GM21737 (cell line): ENCODE measurements around the gene STRBP.
A peak's percentile ranks its signal among the peaks of the same experiment; 100 is the strongest.
"Not testable (repeated sequence)": the region's sequence is repeated elsewhere in the genome, so short reads cannot be mapped to it uniquely, and the experiment has no call there.

Experiments
- ATAC-seq: cut with Tn5 transposase; IDR thresholded peaks from one replicate; pipeline ENCODE4 v1.9.1; 2021; ENCODE audit warnings: mild to moderate bottlenecking, moderate library complexity; ENCODE audit not compliant: unreplicated experiment

STRBP gene

GRCh38 chr9:123283455-123283854 lies 15.1 kb upstream of the STRBP start:
- ATAC-seq = no peak

DNA sequence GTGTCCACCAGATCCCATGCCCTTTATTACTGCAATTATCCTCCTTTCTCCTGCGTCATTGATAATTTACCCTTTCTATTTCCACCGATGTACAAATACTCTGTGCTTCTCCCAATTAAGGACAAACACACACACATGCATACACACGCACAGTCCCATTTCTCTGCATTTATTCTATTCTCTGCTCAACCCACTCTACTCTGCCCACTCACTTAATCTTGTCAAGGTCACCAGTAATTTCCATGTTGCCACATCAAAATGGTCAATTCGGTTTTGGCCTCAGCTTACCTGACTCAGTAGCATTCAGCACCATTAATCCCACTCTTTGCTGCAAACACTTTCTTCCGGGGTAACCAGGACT lies 14.6 kb upstream of the STRBP start:
- ATAC-seq = no peak

- ATAC-seq = no peak
Observed at GRCh38 chr9:123282362-123283047, 14.1 kb upstream of the STRBP start.

DNA sequence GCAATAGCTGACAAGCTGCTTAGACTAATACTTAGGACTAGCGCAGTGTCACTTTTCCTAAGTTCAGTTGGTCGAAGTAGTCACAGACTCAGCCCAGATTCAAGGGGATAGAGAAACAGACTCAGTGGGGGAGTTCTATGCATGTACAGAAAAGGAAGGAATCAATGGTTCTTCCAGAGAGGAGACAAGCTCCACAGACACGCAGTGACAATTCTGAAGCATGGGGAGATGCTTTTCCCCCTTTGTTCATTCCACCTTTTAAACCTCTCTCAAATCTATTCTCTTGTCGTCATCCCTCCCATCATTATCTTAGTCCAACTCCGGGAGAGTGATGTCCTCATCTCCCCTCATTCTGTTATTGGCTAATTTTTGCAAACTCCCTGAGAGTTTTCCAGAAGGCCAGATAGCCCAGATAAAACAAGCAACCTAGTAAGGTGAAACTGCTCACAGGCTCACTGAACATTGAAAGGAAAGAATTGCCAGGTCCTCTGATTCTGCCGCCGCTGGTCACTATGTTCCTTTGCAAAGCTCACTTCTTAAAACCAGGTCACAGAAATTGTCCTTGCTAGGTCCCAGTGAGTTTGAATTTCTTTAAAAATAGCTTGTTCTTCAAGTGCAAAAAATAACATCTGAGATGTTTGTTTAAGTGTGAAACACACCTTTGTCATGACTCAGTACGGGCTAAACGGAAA lies 13.4 kb upstream of the STRBP start:
- no peak for ATAC-seq

- ATAC-seq = not testable (repeated sequence)
Observed at GRCh38 chr9:123278879-123279493, 10.6 kb upstream of the STRBP start.

DNA sequence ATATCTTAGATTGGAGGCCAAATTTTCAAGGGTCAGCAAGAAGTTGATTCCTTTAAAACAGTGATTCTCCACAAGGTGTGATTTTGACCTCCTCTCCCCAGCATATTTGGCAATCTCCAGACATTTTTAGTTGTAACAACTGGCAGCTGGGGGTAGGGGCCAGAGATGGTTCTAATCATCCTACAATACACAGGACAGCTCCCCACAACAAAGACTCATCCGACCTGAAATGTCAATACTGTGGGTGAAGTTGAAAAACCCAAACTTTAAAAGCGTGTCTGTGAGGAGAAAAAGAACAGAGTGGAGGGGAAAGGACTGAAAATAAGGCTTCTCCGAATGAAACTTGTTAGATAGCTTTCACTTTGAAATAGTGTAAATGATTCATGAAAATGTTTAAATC lies 10.0 kb upstream of the STRBP start:
- no peak for ATAC-seq

DNA sequence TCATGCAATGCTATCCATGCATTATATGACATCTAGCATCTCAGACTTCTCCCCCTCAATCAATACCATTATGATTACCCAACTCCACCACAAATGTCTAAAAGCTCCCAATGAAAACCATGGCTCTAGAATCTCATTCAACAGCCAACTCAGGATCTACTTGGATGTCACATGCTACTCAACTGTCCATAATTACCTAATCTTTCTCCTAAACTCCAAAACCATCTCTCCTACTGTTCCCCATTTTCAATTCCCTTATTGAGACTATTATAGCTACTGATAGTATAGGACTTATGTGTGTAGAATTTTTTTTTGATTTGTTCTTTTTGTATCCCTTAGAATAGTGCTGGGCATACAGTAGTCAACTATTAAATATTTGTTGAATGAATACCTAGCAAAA lies 8.2 kb upstream of the STRBP start:
- no peak for ATAC-seq

DNA sequence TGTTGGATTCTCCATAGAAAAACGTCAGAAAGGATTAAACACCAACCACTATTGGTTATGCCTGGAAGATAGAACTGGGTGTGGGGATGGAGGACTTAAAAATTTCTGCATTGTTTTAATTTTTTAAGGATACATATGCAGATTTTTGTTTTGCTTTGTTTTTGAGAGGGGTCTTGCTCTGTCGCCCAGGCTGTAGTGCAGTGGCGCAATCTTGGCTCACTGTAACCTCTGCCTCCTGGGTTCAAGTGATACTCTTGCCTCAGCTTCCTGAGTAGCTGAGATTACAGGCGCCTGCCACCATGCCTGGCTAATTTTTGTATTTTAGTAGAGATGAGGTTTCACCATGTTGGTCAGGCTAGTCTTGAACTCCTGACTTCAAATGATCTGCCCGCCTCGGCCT lies 2.7 kb upstream of the STRBP start:
- not testable (repeated sequence) for ATAC-seq

GRCh38 chr9:123269281-123269680 lies 895 bp upstream of the STRBP start:
- ATAC-seq = no peak

GRCh38 chr9:123268199-123268464 lies 254 bp downstream of the STRBP start:
- ATAC-seq = no peak

DNA sequence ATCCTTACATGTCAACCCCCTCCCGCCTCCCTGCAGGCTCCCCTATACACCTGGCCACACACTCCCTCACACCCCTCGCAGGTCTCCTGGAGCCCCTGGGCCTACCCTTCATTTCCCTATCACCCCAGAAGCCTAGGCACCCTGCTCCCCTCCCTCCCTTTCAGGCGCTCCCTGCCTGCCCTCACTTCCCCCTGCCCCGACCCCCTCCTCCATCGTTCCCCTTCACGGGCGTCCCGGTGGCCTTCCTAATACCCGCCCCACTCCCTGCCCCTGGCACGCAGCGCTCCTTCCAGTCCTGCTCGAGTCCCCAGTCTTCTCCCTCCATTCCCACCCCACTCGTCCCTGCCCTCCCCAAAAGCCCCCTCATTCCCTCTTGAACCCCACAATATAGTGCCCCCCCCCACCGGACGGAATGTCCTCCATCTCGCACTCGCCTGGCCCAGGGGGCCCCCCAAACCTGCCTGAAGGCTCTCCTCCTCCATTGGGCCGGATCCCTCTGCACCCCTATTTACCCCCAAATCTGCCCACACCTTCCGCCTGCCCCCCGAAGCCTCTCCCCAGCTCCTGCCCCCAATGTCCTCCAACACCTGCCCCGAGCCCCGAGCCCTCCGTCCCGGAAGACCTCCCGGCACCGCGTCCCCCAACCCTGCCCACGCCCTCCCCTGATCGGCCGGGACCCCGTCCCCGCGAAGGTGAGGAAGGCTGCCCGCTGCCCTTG lies 746 bp downstream of the STRBP start:
- ATAC-seq = peak; percentile 5

GRCh38 chr9:123266655-123267399 lies 1.6 kb downstream of the STRBP start:
- ATAC-seq = no peak

DNA sequence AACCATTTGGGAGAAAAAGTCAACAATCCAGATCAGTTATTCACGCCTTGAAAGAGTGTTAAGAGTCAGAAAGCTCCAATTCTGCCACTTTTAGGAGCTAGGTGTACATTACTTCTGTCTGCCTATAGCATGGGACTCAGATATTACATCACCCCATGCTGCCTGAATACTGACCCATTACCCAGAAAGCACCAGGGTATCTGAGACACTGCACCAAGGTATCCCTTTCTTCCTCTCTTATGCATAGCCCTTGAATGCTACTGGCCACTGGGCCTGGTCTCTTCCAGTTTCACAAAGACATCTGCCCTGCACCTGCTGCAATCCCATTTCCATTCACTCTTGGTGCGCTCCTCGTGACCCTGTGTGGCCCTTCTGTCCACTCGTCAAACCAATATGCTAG lies 2.6 kb downstream of the STRBP start:
- no peak for ATAC-seq

DNA sequence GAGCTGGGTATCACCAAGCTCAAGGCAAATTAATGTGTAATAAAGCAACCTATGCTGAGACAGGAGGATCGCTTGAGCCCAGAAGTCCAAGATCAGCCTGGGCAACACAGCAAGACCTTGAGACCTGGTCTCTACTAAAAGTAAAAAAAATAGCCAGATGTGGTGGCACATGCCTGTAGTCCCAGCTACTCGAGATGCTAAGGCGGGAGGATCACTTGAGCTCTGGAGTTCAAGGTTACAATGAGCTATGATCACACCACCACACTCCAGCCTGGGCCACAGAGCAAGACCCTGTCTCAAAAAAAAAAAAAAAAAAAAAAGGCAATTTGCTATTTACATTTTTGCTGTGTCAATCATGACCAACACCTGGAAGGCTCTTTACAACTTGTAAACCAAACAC lies 5.2 kb downstream of the STRBP start:
- ATAC-seq = no peak

GRCh38 chr9:123262338-123262737 lies 6.0 kb downstream of the STRBP start:
- no peak for ATAC-seq

DNA sequence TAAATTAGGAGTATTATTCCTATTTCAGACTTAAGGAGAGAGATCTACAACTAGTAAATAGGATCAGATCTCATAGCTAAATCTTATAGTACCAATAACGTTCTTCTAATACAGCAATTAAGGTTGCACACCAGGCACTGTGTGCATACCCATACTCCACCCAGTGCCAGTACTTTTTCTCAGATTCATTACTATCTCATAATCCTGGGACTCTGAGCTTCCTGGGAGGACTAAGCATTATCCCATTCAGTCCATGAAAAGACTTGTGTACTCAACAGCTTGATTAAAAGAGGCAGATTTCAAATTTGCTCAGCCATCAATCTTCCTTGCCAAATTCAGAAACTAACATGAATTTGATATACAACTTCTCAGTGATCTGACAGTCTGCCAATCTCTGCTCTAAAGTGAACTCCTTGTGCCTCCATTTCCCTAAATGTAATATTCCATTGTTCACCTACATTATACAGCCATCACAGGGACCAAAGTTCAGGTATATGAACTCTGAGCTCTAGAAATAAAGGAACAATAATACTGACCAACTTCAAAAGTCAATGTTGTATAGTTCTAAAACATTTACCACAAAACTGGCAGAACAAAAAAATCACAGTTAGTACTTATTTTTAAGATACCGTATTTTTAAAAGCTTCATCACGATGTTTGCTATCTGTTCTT lies 7.2 kb downstream of the STRBP start:
- ATAC-seq = no peak

GRCh38 chr9:123260340-123260739 lies 8.0 kb downstream of the STRBP start:
- ATAC-seq = no peak

- ATAC-seq = no peak
Observed at GRCh38 chr9:123257276-123257675, 11.1 kb downstream of the STRBP start.

GRCh38 chr9:123255718-123256117 lies 12.7 kb downstream of the STRBP start:
- ATAC-seq = no peak

DNA sequence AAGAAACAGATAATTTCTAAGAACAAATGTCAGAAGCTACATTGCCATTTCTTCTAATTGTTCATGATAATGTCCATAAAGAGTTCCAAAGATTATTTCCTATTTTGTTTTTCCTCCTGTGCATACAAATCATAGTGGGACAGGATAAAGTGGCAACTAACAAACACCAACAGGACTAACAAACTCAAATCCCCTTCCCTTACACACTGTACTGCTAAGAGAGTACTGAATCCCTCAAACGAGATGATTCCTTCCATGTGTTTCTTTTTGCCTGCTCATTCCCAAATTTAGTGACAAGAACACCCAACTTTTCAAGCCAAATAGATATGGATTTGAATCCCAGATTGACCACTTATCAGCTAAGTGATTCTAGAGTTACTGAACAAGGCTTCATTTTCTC lies 15.2 kb downstream of the STRBP start:
- ATAC-seq = no peak

DNA sequence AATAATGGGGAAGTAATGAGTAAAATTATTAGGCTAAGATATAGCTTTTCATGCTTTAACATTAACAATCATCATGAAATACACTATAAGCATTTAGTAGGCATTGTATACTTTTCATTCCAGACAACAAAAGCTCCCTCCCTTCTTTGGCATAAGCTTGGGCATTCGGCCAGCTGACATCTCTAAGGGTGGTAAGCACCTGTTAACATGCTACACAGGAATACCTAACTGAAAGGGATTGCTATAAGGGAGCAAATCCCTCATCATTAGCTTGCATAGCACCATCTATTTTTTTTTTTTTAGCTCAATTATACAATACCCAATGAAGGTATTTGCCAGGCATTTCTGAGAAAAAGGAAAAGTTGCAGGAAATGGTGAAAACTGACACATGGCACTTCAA lies 16.6 kb downstream of the STRBP start:
- no peak for ATAC-seq
